NB4 (cell line): ENCODE data around the gene LRCH1.

Source experiments
- DNase-seq: peaks from one replicate; pipeline ENCODE4 v3.0.0; 2010; ENCODE audit warnings: low read depth
- H3K4me3 ChIP-seq: one replicate; pipeline ENCODE4 v1.5.1; 2011; ENCODE audit warnings: mild to moderate bottlenecking, low read depth, low read length, moderate library complexity
- MYC ChIP-seq: IDR thresholded peaks from 2 replicates; pipeline ENCODE4 v1.6.1; 2011; ENCODE audit warnings: low read depth, low read length
- POLR2A ChIP-seq: IDR thresholded peaks from 2 replicates; pipeline ENCODE4 v1.6.1; 2011; ENCODE audit warnings: mild to moderate bottlenecking; ENCODE audit not compliant: insufficient read length; ENCODE audit errors: extremely low read depth
- TF ChIP-seq, protein P1 (sequence below): IDR thresholded peaks from 2 replicates; pipeline ENCODE4 v1.6.1; 2011; ENCODE audit warnings: low read depth, low read length
- TF ChIP-seq, protein P2 (sequence below): IDR thresholded peaks from one replicate; pipeline ENCODE4 v1.5.1; 2012; ENCODE audit warnings: low read depth, low read length

Gene LRCH1

DNA sequence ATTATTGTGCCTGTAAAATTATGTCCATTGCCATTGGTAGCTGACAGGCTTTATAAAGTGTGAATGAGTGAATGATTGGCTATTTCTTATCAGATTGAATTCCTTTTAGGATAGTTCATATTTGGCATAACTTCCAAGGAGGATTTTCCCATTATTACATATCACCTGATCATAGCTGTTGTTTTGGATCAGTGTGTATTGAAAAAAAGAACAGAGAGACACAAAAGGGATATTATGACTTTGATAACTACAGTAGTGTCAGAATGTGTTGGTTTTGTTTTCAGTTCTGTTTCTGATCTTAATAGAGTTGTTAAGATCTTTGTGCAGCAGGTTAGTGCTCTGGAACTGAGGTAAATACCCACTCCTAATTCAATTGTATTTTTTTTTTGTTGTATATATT, 103.8 kb downstream of the LRCH1 start:
- TF ChIP-seq MYC, result no peak
- TF ChIP-seq, protein P1, sequence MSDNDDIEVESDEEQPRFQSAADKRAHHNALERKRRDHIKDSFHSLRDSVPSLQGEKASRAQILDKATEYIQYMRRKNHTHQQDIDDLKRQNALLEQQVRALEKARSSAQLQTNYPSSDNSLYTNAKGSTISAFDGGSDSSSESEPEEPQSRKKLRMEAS, result no peak
- TF ChIP-seq, protein P2, sequence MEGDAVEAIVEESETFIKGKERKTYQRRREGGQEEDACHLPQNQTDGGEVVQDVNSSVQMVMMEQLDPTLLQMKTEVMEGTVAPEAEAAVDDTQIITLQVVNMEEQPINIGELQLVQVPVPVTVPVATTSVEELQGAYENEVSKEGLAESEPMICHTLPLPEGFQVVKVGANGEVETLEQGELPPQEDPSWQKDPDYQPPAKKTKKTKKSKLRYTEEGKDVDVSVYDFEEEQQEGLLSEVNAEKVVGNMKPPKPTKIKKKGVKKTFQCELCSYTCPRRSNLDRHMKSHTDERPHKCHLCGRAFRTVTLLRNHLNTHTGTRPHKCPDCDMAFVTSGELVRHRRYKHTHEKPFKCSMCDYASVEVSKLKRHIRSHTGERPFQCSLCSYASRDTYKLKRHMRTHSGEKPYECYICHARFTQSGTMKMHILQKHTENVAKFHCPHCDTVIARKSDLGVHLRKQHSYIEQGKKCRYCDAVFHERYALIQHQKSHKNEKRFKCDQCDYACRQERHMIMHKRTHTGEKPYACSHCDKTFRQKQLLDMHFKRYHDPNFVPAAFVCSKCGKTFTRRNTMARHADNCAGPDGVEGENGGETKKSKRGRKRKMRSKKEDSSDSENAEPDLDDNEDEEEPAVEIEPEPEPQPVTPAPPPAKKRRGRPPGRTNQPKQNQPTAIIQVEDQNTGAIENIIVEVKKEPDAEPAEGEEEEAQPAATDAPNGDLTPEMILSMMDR, result no peak
- no peak for TF ChIP-seq POLR2A
- H3K4me3 ChIP-seq, result no peak overlapping the region
- no peak for DNase-seq

DNA sequence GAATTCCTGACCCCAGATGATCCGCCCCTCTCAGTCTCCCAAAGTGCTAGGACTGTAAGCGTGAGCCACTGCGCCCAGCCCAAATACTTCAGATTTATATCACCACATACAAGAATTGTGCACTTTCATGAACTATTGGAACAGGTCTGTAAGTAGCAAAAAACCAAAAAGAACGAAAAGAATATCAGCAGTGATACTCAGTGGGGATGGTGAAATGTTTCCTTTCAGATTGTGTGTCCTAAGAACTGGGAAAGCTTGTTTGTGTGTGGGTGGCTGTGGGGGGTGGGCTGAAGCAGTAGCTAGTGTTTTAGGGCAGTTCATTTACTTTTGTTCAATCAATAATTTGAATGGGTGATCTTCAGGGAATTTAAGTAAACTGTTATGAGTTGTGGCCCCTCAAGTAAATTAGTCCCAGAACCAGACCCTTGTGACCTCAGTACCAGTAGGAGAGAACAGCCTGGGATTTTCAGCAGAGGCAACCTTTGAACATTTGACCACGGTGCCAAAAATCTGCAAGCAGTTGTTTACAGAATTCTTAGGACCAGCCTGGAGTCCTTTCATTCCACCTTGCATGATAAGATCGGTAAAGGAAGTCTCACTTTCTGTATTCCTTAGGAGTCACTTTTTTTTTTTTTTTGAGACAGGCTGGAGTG, 106.6 kb downstream of the LRCH1 start:
- no peak for DNase-seq
- TF ChIP-seq, protein P2, result no peak
- TF ChIP-seq, protein P1, result no peak
- TF ChIP-seq POLR2A (no peak), MYC (no peak)
- H3K4me3 ChIP-seq, result no peak overlapping the region

DNA sequence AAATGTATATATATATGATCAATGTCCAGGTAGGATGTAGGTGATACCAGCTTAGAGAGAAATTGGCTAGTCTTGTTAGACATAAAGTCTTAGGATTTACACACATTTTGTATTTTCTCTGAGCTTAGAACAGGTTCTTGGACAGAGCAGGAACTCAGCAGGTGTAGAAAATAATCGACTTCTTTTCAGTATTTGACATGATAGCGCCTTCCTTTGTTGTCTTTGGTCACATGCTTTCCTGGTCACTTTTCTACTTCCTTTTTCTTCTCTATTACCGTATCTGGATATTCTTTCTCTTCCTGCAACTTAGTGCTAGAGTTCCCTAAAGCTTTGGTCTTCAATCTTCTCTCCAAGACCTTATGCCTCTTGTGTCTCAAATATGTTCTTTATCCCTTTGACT, 107.4 kb downstream of the LRCH1 start:
- no peak overlapping the region for H3K4me3 ChIP-seq
- TF ChIP-seq POLR2A, result no peak
- TF ChIP-seq, protein P2, result no peak
- TF ChIP-seq, protein P1, result no peak
- no peak for TF ChIP-seq MYC
- DNase-seq, result no peak

DNA sequence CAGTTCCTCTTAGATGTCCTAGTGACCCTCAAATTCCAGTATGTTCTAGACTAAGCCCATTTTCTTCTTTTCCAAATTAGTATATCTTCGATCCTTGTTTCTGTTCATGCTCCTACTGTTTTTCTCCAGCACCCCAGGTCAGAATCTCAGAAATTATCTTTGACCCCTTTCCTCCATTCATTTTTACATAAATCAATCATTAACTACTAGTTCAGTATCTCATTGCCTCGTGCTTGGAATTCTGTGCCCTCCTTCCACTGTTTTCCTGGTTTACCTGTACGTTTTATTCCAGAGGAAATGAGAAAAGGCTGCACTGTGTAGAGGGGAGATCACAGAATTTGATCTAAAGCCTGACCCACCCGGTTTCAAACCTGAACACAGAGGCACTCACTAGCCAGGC, 107.9 kb downstream of the LRCH1 start:
- H3K4me3 ChIP-seq, result no peak overlapping the region
- no peak for DNase-seq
- TF ChIP-seq MYC, result no peak
- TF ChIP-seq, protein P1, result no peak
- TF ChIP-seq, protein P2, result no peak
- TF ChIP-seq POLR2A, result no peak

DNA sequence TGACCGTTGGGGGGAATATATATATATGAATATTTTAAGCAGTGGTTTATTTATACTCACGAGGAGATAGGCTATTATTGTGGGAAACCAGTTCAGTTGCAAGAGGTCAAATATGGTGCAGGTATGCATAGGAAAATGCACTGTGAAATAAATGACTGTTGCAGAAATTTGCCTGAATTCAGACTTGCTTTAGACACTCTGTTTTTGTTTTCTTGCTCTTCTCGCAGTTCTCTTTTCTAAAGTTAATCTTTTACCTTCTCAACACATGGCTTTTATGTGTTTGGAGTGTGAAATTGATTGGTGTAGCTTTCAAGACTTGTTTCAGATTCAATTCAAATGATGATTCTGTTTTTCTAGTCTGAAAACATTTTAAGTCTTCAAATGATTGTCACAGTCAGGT, 109.7 kb downstream of the LRCH1 start:
- H3K4me3 ChIP-seq, result no peak overlapping the region
- TF ChIP-seq, protein P1, result no peak
- TF ChIP-seq POLR2A, result no peak
- TF ChIP-seq, protein P2, result no peak
- no peak for DNase-seq
